IMR-90 (cell line): Measurements from ENCODE around the gene BSPRY. TPM values are rescaled to one million over a fixed set of nuclear protein-coding genes. Genes with fewer than 3 reads are reported as not detected.
"Not testable (repeated sequence)": the region's sequence is repeated elsewhere in the genome, so short reads cannot be mapped to it uniquely, and the experiment has no call there.

Source experiments
- ATAC-seq: fragments of 200-7000 bp; cut with Tn5 transposase; 2 replicates; pipeline ENCODE4 v1.9.1; 2020; ENCODE audit warnings: low read depth, mild to moderate bottlenecking, moderate library complexity
- BruUV-seq: library from RNA; stranded (reverse); fragments of 400-500 nt; replicated peaks from 2 replicates; lab custom pipeline; 2021; lab: Mats Ljungman, UMichigan
- CTCF ChIA-PET: fragments of 300-600 bp; formaldehyde crosslinking; extraction: SDS; loops from one replicate; lab custom pipeline; 2021; ENCODE audit warnings: antibody characterized with exemption; lab: Yijun Ruan, JAX
- POLR2A ChIA-PET: fragments of 300-600 bp; sonication (Branson Sonifier 250); formaldehyde crosslinking; loops from one replicate; lab custom pipeline; 2022; ENCODE audit warnings: antibody characterized with exemption; ENCODE audit not compliant: unreplicated experiment; lab: Charles Lee
- DNase-seq: peaks from one replicate; pipeline ENCODE4 v3.0.0; 2013
- H2AFZ ChIP-seq: replicated peaks from 2 replicates; pipeline ENCODE3; 2013; ENCODE audit warnings: low read length, mild to moderate bottlenecking; ENCODE audit not compliant: poor library complexity
- H2AK5ac ChIP-seq: 2 replicates; pipeline ENCODE4 v1.6.1; 2013; ENCODE audit warnings: low read depth, low read length, inconsistent platforms
- H2AK9ac ChIP-seq: replicated peaks from 2 replicates; pipeline ENCODE3; 2013; ENCODE audit warnings: mild to moderate bottlenecking, low read depth, low read length, moderate library complexity; ENCODE audit not compliant: poor library complexity
- H2BK120ac ChIP-seq: 2 replicates; pipeline ENCODE4 v1.6.1; 2013; ENCODE audit warnings: low read depth, low read length, inconsistent platforms
- H2BK15ac ChIP-seq: 3 replicates; pipeline ENCODE4 v1.6.1; 2013; ENCODE audit warnings: low read depth, low read length, inconsistent platforms
- H2BK20ac ChIP-seq: 2 replicates; pipeline ENCODE4 v1.6.1; 2013; ENCODE audit warnings: low read depth, mild to moderate bottlenecking, inconsistent platforms, low read length, moderate library complexity
- H2BK5ac ChIP-seq: 2 replicates; pipeline ENCODE4 v1.6.1; 2013; ENCODE audit warnings: mild to moderate bottlenecking, low read depth, low read length, inconsistent platforms; ENCODE audit not compliant: poor library complexity, severe bottlenecking
- H3K14ac ChIP-seq: replicated peaks from 2 replicates; pipeline ENCODE4 v1.6.1; 2013; ENCODE audit warnings: low read depth, low read length, inconsistent platforms
- H3K18ac ChIP-seq: 2 replicates; pipeline ENCODE4 v1.6.1; 2013; ENCODE audit warnings: low read depth, low read length, control low read depth
- H3K23ac ChIP-seq: 2 replicates; pipeline ENCODE4 v1.6.1; 2013; ENCODE audit warnings: low read depth, low read length, inconsistent platforms
- H3K27ac ChIP-seq: 2 replicates; pipeline ENCODE4 v1.5.1; 2013; ENCODE audit warnings: mild to moderate bottlenecking, control low read depth, low read length; ENCODE audit not compliant: insufficient read depth
- H3K27me3 ChIP-seq: 2 replicates; pipeline ENCODE4 v1.6.1; 2013; ENCODE audit warnings: low read length; ENCODE audit not compliant: control insufficient read depth, insufficient read depth
- H3K36me3 ChIP-seq: 2 replicates; pipeline ENCODE4 v1.6.1; 2013; ENCODE audit warnings: low read length, mixed read lengths; ENCODE audit not compliant: control insufficient read depth, insufficient read depth
- H3K4ac ChIP-seq: 2 replicates; pipeline ENCODE4 v1.6.1; 2013; ENCODE audit warnings: low read depth, low read length, inconsistent platforms
- H3K4me1 ChIP-seq: 2 replicates; pipeline ENCODE4 v1.6.1; 2013; ENCODE audit warnings: low read length, mixed read lengths; ENCODE audit not compliant: control insufficient read depth, insufficient read depth
- H3K4me2 ChIP-seq: 2 replicates; pipeline ENCODE4 v1.6.1; 2013; ENCODE audit warnings: low read depth, mild to moderate bottlenecking, control low read depth, low read length, moderate library complexity
- H3K4me3 ChIP-seq: 2 replicates; pipeline ENCODE4 v1.5.1; 2013; ENCODE audit warnings: low read depth, mild to moderate bottlenecking, control low read depth, low read length, moderate library complexity; ENCODE audit not compliant: insufficient read depth
- H3K56ac ChIP-seq: 2 replicates; pipeline ENCODE4 v1.6.1; 2013; ENCODE audit warnings: low read length, inconsistent platforms; ENCODE audit not compliant: insufficient read depth; ENCODE audit errors: extremely low read depth
- H3K79me1 ChIP-seq, 2 experiments: 2 replicates each; pipeline ENCODE4 v1.6.1; 2013; ENCODE audit warnings: low read length in 2 of 2, inconsistent platforms in 1 of 2, low read depth in 1 of 2
- H3K9ac ChIP-seq: 2 replicates; pipeline ENCODE4 v1.6.1; 2013; ENCODE audit warnings: low read depth, low read length, control low read depth
- H3K9me1 ChIP-seq: 2 replicates; pipeline ENCODE4 v1.6.1; 2013; ENCODE audit warnings: low read length, inconsistent platforms; ENCODE audit not compliant: insufficient read depth
- H3K9me3 ChIP-seq: 2 replicates; pipeline ENCODE4 v1.6.1; 2013; ENCODE audit warnings: low read length; ENCODE audit not compliant: control insufficient read depth, insufficient read depth
- H4K20me1 ChIP-seq: 2 replicates; pipeline ENCODE4 v1.6.1; 2013; ENCODE audit warnings: low read length, inconsistent platforms; ENCODE audit not compliant: insufficient read depth
- H4K5ac ChIP-seq: 2 replicates; pipeline ENCODE4 v1.6.1; 2013; ENCODE audit warnings: mild to moderate bottlenecking, low read depth, low read length, control low read depth
- H4K8ac ChIP-seq, 2 experiments: 2 replicates each; pipeline ENCODE4 v1.6.1; 2013; ENCODE audit warnings: low read depth in 2 of 2, low read length in 2 of 2, control low read depth in 1 of 2, inconsistent platforms in 1 of 2
- H4K91ac ChIP-seq: 2 replicates; pipeline ENCODE4 v1.6.1; 2013; ENCODE audit warnings: low read depth, low read length, inconsistent platforms; ENCODE audit not compliant: insufficient read depth
- WGBS, 2 experiments: methylation state at CpG; one replicate each; pipeline versions ENCODE4 v1.1.5 to v1.1.7; 2013; ENCODE audit warnings: missing lambda C conversion rate in 2 of 2; ENCODE audit not compliant: insufficient read length in 1 of 2; ENCODE audit errors: extremely low coverage in 2 of 2; 5-methylcytosine and 5-hydroxymethylcytosine counted together
- dilution Hi-C: fragments of 300-500 bp; cut with HindIII; formaldehyde crosslinking; loops from one replicate; pipeline ENCODE4 v1.14.3; 2018; ENCODE audit warnings: low sequenced_read_pairs; ENCODE audit not compliant: unreplicated experiment
- in situ Hi-C: fragments of 300-500 bp; cut with MboI; formaldehyde crosslinking; loops from 3 replicates; pipeline ENCODE4 v1.14.3; 2019; ENCODE audit warnings: low sequenced_read_pairs, inconsistent platforms, mixed read lengths
- intact Hi-C: fragments of 100-400 bp; cut with micrococcal nuclease; formaldehyde crosslinking; loops from 2 replicates; pipeline ENCODE4 v1.10.0; 2022
- polyA plus RNA-seq, 3 experiments: library from polyadenylated mRNA; depleted of rRNA; stranded (reverse); fragments of >200 nt; gene quantifications; 2 replicates each; pipeline ENCODE4 v1.2.3, GENCODE V29; 2012; ENCODE audit warnings: low replicate concordance in 1 of 3
- total RNA-seq: library from RNA; depleted of rRNA; stranded (reverse); fragments of >200 nt; gene quantifications from 2 replicates; pipeline ENCODE4 v1.2.3, GENCODE V29; 2012

Gene BSPRY
- total and polyA plus RNA-seq, 2 of the 4 experiments (the other 2 are of a cell fraction): not detected

DNA sequence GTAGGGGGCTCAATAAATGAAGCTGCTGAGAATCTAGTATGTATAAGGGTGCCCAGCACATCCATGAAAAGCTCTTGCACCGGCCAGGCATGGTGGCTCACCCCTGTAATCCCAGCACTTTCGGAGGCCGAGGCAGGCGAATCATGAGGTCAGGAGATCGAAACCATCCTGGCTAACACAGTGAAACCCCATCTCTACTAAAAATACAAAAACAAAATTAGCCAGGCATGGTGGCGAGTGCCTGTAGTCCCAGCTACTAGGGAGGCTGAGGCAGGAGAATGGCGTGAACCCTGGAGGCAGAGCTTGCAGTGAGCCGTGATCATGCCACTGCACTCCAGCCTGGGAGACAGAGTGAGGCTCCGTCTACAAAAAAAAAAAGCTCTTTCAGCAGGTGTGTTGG lies 57.0 kb downstream of the BSPRY start:
- H2AK5ac ChIP-seq, H3K14ac ChIP-seq, H4K5ac ChIP-seq, H2BK15ac ChIP-seq, H4K8ac ChIP-seq, in situ Hi-C loops, H2BK5ac ChIP-seq, H2AFZ ChIP-seq, H3K18ac ChIP-seq, H3K27me3 ChIP-seq, dilution Hi-C loops, H4K91ac ChIP-seq, H3K4me2 ChIP-seq, H2BK120ac ChIP-seq, H3K4me3 ChIP-seq, DNase-seq, H4K20me1 ChIP-seq, intact Hi-C loops, H3K27ac ChIP-seq, H3K9ac ChIP-seq, H2AK9ac ChIP-seq, H3K36me3 ChIP-seq, H3K4ac ChIP-seq, H3K23ac ChIP-seq, H3K56ac ChIP-seq, H3K4me1 ChIP-seq, ATAC-seq, BruUV-seq, H2BK20ac ChIP-seq, H3K9me3 ChIP-seq, H3K9me1 ChIP-seq: not testable (repeated sequence)
- CTCF ChIA-PET: interaction anchor here (0.6 kb wide), 1 partner anchor 40 kb away, joined by 4 read pairs; no protein-coding TSS in a partner anchor
- peaks cover 12 to 19% of the 10 kb centered on the region in 2 experiments; a peak in 3 of 4 replicates for H3K79me1 ChIP-seq
- 83% methylated on average over 1 of the region's 9 CpGs; no CpG with 5 or more reads in 1 of the 2 experiments for whole genome bisulfite sequencing, 2 experiments
- POLR2A ChIA-PET: interaction anchor here (0.6 kb wide), 1 partner anchor 132 kb away, joined by 5 read pairs; no protein-coding TSS in a partner anchor
